K562 (cell line): ENCODE results near the gene VPS18. TPM values are rescaled to one million over a fixed set of nuclear protein-coding genes. Genes with fewer than 3 reads are reported as not detected.

Experiments used
- GABPB1 ChIP-seq: sonication (generic); formaldehyde crosslinking; IDR thresholded peaks from 2 replicates; pipeline ENCODE4 v1.8.0; 2022; ENCODE audit warnings: mild to moderate bottlenecking, missing genetic modification reagents
- HMG20B ChIP-seq: fragments of 250-450 bp; sonication (Bioruptor Pico); IDR thresholded peaks from 2 replicates; pipeline ENCODE4 v1.5.0; 2021; ENCODE audit warnings: mild to moderate bottlenecking
- KLF1 ChIP-seq: fragments of 450-650 bp; IDR thresholded peaks from 2 replicates; pipeline ENCODE4 v1.6.1; 2016; ENCODE audit warnings: missing genetic modification characterization, missing compliant biosample characterization
- TFAM ChIP-seq: fragments of 250-450 bp; sonication (Bioruptor Pico); conservative IDR thresholded peaks from 2 replicates; pipeline ENCODE4 v1.5.0; 2021; ENCODE audit warnings: mild to moderate bottlenecking, moderate library complexity
- ZNF3 ChIP-seq: fragments of 250-450 bp; sonication (Bioruptor Pico); IDR thresholded peaks from 2 replicates; pipeline ENCODE4 v1.5.0; 2021; ENCODE audit warnings: mild to moderate bottlenecking, moderate library complexity
- ZNF785 ChIP-seq: fragments of 250-450 bp; sonication (Bioruptor Pico); IDR thresholded peaks from 2 replicates; pipeline ENCODE4 v1.4.0; 2020; ENCODE audit warnings: mild to moderate bottlenecking
- polyA plus RNA-seq, 8 experiments: library from polyadenylated mRNA; depleted of rRNA in 4 of 8; stranded (reverse) in 5 of 8; unstranded in 3 of 8; fragments of >200 nt; fragmentation: Nextera tagmentation in 2 of 8; fragmentation: Illumina TruSeq in 1 of 8; extraction: Ambion mirVana in 2 of 8; extraction: Trizol in 1 of 8; gene quantifications; 2 replicates each; pipeline versions ENCODE4 v1.2.1 to v1.2.3, GENCODE V29; 2011 to 2014; ENCODE audit warnings: inconsistent platforms in 1 of 8, missing spikeins in 1 of 8
- total RNA-seq, 7 experiments: library from RNA; depleted of rRNA in 6 of 7; stranded (reverse); fragments of >200 nt in 6 of 7; fragmentation: Illumina TruSeq in 2 of 7; extraction: Trizol in 2 of 7; gene quantifications; 2 replicates each; pipeline versions ENCODE4 v1.2.1 to v1.2.3, GENCODE V29; 2011 to 2021; ENCODE audit warnings: low replicate concordance in 1 of 7
- TF ChIP-seq, protein P1 (sequence below): fragments of 450-650 bp; IDR thresholded peaks from 2 replicates; pipeline ENCODE4 v1.6.1; 2016; ENCODE audit warnings: mild to moderate bottlenecking, moderate library complexity
- TF ChIP-seq, protein P2 (sequence below): fragments of 250-450 bp; sonication (Bioruptor Pico); IDR thresholded peaks from 2 replicates; pipeline ENCODE4 v1.4.0; 2020; ENCODE audit warnings: mild to moderate bottlenecking, moderate library complexity
- TF ChIP-seq, protein P3 (sequence below): fragments of 450-650 bp; IDR thresholded peaks from 2 replicates; pipeline ENCODE4 v1.6.1; 2014; ENCODE audit warnings: low read depth, mild to moderate bottlenecking, moderate library complexity, borderline replicate concordance

The VPS18 gene
- total and polyA plus RNA-seq, 9 of the 15 experiments (the other 6 are each of a cell fraction or from before 2014, with no cell fraction given) = 0.73 to 19.9 (median 8.5) TPM

DNA sequence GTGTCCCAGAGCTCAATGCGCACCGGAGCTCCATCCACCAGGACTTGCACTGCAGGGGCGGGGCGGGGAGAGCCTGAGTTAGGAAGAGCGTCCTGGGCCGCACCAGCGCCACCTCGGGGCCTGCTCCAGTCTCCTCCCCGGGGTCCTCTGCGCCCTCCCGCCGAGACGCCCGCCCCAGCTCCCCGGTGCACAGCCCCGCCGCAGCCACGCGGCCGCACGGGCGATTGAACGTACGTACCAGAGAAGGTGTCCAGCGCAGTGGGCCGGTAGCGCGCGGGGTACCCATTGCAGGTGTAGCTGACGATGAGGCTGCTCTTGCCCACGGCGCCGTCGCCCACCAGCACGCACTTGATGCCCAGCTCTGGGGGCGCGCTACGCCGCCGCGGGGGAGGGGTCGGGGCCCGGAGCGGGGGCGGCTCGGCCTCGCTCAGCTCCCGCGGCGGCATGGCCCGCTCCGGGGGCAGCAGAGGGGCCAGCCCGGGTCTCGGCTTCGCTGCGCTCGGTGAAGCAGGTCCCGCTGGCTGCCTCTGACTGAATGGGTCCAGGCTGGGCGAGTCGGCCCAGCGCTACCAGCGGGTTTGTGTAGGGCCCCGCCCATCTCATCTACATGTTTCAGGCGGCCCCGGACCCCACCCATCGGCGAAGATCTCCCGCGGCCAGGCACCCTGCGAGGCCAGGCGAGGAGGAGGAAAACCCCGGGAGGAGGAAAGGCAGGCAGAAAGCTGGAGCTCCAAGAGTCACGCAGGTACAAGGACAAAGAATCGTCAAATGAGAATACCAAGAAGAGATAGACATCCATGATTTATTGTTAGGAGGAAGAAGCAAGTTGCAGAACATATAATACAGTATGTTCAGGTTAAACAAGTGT lies 20.3 kb upstream of the VPS18 start, which contains the start of gene RHOV (continued):
- TF ChIP-seq, protein P1, sequence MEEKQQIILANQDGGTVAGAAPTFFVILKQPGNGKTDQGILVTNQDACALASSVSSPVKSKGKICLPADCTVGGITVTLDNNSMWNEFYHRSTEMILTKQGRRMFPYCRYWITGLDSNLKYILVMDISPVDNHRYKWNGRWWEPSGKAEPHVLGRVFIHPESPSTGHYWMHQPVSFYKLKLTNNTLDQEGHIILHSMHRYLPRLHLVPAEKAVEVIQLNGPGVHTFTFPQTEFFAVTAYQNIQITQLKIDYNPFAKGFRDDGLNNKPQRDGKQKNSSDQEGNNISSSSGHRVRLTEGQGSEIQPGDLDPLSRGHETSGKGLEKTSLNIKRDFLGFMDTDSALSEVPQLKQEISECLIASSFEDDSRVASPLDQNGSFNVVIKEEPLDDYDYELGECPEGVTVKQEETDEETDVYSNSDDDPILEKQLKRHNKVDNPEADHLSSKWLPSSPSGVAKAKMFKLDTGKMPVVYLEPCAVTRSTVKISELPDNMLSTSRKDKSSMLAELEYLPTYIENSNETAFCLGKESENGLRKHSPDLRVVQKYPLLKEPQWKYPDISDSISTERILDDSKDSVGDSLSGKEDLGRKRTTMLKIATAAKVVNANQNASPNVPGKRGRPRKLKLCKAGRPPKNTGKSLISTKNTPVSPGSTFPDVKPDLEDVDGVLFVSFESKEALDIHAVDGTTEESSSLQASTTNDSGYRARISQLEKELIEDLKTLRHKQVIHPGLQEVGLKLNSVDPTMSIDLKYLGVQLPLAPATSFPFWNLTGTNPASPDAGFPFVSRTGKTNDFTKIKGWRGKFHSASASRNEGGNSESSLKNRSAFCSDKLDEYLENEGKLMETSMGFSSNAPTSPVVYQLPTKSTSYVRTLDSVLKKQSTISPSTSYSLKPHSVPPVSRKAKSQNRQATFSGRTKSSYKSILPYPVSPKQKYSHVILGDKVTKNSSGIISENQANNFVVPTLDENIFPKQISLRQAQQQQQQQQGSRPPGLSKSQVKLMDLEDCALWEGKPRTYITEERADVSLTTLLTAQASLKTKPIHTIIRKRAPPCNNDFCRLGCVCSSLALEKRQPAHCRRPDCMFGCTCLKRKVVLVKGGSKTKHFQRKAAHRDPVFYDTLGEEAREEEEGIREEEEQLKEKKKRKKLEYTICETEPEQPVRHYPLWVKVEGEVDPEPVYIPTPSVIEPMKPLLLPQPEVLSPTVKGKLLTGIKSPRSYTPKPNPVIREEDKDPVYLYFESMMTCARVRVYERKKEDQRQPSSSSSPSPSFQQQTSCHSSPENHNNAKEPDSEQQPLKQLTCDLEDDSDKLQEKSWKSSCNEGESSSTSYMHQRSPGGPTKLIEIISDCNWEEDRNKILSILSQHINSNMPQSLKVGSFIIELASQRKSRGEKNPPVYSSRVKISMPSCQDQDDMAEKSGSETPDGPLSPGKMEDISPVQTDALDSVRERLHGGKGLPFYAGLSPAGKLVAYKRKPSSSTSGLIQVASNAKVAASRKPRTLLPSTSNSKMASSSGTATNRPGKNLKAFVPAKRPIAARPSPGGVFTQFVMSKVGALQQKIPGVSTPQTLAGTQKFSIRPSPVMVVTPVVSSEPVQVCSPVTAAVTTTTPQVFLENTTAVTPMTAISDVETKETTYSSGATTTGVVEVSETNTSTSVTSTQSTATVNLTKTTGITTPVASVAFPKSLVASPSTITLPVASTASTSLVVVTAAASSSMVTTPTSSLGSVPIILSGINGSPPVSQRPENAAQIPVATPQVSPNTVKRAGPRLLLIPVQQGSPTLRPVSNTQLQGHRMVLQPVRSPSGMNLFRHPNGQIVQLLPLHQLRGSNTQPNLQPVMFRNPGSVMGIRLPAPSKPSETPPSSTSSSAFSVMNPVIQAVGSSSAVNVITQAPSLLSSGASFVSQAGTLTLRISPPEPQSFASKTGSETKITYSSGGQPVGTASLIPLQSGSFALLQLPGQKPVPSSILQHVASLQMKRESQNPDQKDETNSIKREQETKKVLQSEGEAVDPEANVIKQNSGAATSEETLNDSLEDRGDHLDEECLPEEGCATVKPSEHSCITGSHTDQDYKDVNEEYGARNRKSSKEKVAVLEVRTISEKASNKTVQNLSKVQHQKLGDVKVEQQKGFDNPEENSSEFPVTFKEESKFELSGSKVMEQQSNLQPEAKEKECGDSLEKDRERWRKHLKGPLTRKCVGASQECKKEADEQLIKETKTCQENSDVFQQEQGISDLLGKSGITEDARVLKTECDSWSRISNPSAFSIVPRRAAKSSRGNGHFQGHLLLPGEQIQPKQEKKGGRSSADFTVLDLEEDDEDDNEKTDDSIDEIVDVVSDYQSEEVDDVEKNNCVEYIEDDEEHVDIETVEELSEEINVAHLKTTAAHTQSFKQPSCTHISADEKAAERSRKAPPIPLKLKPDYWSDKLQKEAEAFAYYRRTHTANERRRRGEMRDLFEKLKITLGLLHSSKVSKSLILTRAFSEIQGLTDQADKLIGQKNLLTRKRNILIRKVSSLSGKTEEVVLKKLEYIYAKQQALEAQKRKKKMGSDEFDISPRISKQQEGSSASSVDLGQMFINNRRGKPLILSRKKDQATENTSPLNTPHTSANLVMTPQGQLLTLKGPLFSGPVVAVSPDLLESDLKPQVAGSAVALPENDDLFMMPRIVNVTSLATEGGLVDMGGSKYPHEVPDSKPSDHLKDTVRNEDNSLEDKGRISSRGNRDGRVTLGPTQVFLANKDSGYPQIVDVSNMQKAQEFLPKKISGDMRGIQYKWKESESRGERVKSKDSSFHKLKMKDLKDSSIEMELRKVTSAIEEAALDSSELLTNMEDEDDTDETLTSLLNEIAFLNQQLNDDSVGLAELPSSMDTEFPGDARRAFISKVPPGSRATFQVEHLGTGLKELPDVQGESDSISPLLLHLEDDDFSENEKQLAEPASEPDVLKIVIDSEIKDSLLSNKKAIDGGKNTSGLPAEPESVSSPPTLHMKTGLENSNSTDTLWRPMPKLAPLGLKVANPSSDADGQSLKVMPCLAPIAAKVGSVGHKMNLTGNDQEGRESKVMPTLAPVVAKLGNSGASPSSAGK = peak; percentile 71
- TF ChIP-seq TFAM (no peak), KLF1 (tag) (no peak), ZNF785 (CRISPR knock-in tag) (no peak), HMG20B (CRISPR knock-in tag) (no peak), GABPB1 (CRISPR knock-in tag) (peak; percentile 63; the same call in 1 of the 2 replicates), ZNF3 (CRISPR knock-in tag) (no peak)
- TF ChIP-seq, protein P2, sequence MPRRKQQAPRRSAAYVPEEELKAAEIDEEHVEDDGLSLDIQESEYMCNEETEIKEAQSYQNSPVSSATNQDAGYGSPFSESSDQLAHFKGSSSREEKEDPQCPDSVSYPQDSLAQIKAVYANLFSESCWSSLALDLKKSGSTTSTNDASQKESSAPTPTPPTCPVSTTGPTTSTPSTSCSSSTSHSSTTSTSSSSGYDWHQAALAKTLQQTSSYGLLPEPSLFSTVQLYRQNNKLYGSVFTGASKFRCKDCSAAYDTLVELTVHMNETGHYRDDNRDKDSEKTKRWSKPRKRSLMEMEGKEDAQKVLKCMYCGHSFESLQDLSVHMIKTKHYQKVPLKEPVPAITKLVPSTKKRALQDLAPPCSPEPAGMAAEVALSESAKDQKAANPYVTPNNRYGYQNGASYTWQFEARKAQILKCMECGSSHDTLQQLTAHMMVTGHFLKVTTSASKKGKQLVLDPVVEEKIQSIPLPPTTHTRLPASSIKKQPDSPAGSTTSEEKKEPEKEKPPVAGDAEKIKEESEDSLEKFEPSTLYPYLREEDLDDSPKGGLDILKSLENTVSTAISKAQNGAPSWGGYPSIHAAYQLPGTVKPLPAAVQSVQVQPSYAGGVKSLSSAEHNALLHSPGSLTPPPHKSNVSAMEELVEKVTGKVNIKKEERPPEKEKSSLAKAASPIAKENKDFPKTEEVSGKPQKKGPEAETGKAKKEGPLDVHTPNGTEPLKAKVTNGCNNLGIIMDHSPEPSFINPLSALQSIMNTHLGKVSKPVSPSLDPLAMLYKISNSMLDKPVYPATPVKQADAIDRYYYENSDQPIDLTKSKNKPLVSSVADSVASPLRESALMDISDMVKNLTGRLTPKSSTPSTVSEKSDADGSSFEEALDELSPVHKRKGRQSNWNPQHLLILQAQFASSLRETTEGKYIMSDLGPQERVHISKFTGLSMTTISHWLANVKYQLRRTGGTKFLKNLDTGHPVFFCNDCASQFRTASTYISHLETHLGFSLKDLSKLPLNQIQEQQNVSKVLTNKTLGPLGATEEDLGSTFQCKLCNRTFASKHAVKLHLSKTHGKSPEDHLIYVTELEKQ (CRISPR knock-in tag) = no peak
- TF ChIP-seq, protein P3, sequence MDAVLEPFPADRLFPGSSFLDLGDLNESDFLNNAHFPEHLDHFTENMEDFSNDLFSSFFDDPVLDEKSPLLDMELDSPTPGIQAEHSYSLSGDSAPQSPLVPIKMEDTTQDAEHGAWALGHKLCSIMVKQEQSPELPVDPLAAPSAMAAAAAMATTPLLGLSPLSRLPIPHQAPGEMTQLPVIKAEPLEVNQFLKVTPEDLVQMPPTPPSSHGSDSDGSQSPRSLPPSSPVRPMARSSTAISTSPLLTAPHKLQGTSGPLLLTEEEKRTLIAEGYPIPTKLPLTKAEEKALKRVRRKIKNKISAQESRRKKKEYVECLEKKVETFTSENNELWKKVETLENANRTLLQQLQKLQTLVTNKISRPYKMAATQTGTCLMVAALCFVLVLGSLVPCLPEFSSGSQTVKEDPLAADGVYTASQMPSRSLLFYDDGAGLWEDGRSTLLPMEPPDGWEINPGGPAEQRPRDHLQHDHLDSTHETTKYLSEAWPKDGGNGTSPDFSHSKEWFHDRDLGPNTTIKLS = no peak; the same call in 1 of the 2 replicates
